ENCODE results near the gene FOLR2.
"Not testable (repeated sequence)": the region's sequence is repeated elsewhere in the genome, so short reads cannot be mapped to it uniquely, and the experiment has no call there.

GRCh38 chr11:72266960-72267359 is 50.4 kb downstream of the FOLR2 start:
- TF ChIP-seq EZH2 (IDR thresholded peaks at IDR 0.05; ENCODE audit: insufficient read depth, poor library complexity, severe bottlenecking); EZH2phosphoT487 (IDR thresholded peaks at IDR 0.05; ENCODE audit: insufficient read depth, low read depth): not testable (repeated sequence)
